Measurements from ENCODE around the gene PRPF31. TPM values are rescaled to one million over a fixed set of nuclear protein-coding genes. Genes with fewer than 3 reads are reported as not detected.

The PRPF31 gene
- polyA plus RNA-seq, 1 donor from 2014 or later: 76.6 TPM

DNA sequence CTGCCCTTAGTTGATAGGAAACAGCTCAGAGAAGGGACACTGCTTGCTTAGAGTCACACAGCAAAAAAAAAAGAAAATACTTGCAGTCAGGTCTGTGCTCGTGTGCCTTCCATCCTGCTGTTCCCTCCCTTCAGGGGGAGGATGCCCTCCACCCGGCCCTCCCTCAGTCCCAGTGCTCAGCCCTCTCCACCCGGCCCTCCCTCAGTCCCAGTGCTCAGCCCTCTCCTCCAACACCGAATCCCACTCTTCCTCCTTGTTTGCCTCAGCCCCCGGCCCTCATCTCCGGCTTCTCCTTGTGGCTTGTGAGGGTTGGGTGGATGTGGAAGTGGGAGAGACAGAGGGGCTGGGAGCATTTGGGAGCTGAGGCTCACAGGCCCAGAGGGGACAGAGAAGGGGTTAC is 5.9 kb upstream of the PRPF31 start:
- H3K36me3 ChIP-seq (ENCODE audit: insufficient read depth, low read length): no peaks in the 10 kb centered on the region
- no peaks in the 10 kb centered on the region for H3K27me3 ChIP-seq (ENCODE audit: insufficient read depth, low read depth, low read length)
- no peak overlapping the region for H3K4me2 ChIP-seq (ENCODE audit: low read length)
- no peak for TF ChIP-seq SMC3 (conservative IDR thresholded peaks at IDR 0.05; ENCODE audit: poor library complexity)
- TF ChIP-seq, protein P1, sequence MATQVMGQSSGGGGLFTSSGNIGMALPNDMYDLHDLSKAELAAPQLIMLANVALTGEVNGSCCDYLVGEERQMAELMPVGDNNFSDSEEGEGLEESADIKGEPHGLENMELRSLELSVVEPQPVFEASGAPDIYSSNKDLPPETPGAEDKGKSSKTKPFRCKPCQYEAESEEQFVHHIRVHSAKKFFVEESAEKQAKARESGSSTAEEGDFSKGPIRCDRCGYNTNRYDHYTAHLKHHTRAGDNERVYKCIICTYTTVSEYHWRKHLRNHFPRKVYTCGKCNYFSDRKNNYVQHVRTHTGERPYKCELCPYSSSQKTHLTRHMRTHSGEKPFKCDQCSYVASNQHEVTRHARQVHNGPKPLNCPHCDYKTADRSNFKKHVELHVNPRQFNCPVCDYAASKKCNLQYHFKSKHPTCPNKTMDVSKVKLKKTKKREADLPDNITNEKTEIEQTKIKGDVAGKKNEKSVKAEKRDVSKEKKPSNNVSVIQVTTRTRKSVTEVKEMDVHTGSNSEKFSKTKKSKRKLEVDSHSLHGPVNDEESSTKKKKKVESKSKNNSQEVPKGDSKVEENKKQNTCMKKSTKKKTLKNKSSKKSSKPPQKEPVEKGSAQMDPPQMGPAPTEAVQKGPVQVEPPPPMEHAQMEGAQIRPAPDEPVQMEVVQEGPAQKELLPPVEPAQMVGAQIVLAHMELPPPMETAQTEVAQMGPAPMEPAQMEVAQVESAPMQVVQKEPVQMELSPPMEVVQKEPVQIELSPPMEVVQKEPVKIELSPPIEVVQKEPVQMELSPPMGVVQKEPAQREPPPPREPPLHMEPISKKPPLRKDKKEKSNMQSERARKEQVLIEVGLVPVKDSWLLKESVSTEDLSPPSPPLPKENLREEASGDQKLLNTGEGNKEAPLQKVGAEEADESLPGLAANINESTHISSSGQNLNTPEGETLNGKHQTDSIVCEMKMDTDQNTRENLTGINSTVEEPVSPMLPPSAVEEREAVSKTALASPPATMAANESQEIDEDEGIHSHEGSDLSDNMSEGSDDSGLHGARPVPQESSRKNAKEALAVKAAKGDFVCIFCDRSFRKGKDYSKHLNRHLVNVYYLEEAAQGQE (IDR thresholded peaks at IDR 0.05; ENCODE audit: borderline replicate concordance): no peak
- no peak for TF ChIP-seq MXI1 (conservative IDR thresholded peaks at IDR 0.05; ENCODE audit: poor library complexity, severe bottlenecking)
- TF ChIP-seq, protein P2, sequence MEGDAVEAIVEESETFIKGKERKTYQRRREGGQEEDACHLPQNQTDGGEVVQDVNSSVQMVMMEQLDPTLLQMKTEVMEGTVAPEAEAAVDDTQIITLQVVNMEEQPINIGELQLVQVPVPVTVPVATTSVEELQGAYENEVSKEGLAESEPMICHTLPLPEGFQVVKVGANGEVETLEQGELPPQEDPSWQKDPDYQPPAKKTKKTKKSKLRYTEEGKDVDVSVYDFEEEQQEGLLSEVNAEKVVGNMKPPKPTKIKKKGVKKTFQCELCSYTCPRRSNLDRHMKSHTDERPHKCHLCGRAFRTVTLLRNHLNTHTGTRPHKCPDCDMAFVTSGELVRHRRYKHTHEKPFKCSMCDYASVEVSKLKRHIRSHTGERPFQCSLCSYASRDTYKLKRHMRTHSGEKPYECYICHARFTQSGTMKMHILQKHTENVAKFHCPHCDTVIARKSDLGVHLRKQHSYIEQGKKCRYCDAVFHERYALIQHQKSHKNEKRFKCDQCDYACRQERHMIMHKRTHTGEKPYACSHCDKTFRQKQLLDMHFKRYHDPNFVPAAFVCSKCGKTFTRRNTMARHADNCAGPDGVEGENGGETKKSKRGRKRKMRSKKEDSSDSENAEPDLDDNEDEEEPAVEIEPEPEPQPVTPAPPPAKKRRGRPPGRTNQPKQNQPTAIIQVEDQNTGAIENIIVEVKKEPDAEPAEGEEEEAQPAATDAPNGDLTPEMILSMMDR (IDR thresholded peaks at IDR 0.05; ENCODE audit: poor library complexity, severe bottlenecking): no peak
- TF ChIP-seq RAD21 (conservative IDR thresholded peaks at IDR 0.05): no peak
- TF ChIP-seq EZH2 (IDR thresholded peaks at IDR 0.05; ENCODE audit: borderline replicate concordance, insufficient read depth, low read length, poor library complexity, severe bottlenecking): no peak
- no peak for TF ChIP-seq POLR2AphosphoS5 (IDR thresholded peaks at IDR 0.05)
- no peak for TF ChIP-seq TAF1 (IDR thresholded peaks at IDR 0.05; ENCODE audit: low read depth)
- TF ChIP-seq EP300 (conservative IDR thresholded peaks at IDR 0.05; ENCODE audit: poor library complexity, severe bottlenecking): no peak
- no peaks in the 10 kb centered on the region for H3K9me3 ChIP-seq (ENCODE audit: low read length)
- H3F3A ChIP-seq (ENCODE audit: insufficient read depth, low read length, poor library complexity, severe bottlenecking): no peaks in the 10 kb centered on the region
- H3K9me2 ChIP-seq (ENCODE audit: insufficient read depth, low read length): no peaks in the 10 kb centered on the region
- no peak overlapping the region for H2AFZ ChIP-seq (ENCODE audit: low read depth, low read length)
- H3K79me2 ChIP-seq (replicated peaks; ENCODE audit: insufficient read depth, low read length): peaks cover 11% of the 10 kb centered on the region
- no peak overlapping the region for H3K27ac ChIP-seq (ENCODE audit: low read length)
- H3K9ac ChIP-seq (ENCODE audit: low read length): no peak overlapping the region
- H4K20me1 ChIP-seq (ENCODE audit: insufficient read depth): no peaks in the 10 kb centered on the region
- H3K4me3 ChIP-seq (ENCODE audit: low read length): no peak overlapping the region

DNA sequence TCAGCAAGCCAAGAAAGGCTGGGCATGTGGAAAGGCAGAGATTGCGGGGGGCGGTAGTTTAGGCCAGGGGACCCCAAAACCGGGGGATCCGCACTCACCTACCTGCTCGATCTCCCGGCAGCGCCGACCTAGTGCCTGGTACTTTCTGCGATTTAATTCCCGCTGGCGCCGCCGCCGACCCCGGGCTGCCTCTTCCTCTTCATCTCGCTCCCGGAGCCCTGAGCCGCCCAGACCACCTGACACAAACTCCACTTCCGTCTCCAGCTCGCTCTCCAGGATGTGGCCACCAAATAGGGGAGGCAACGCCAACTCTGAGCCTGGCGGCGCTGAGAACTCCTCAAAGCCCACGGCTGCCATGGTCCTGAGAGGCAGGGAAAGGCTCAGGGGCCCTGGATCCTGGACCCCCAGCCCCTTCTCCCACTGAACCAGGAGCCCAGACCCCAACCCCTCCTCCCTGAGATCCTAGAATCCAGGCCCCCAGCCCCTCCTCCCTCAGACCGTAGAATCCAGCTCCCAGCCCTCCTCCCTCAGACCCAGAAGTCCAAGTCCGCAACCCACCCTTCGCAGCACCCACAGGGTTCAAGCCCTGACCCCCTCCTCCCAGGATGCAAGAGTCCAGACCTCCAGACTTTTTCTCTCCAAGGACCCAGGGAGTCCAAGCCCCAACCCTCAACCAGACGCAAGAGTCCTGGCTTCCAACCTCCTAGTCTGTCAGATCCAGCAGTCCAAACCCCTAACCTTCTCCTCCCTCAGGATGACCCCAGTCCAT is 1.0 kb upstream of the PRPF31 start:
- Histone ChIP-seq H3F3A (ENCODE audit: insufficient read depth, low read length, poor library complexity, severe bottlenecking) (no peaks in the 10 kb centered on the region), H2AFZ (ENCODE audit: low read depth, low read length) (peak overlapping the region; percentile 46), H3K27ac (ENCODE audit: low read length) (peak overlapping the region; percentile 93), H3K4me3 (ENCODE audit: low read length) (peak overlapping the region; percentile 78), H3K9ac (ENCODE audit: low read length) (peak overlapping the region; percentile 91), H4K20me1 (ENCODE audit: insufficient read depth) (no peaks in the 10 kb centered on the region), H3K9me2 (ENCODE audit: insufficient read depth, low read length) (no peaks in the 10 kb centered on the region), H3K79me2 (replicated peaks; ENCODE audit: insufficient read depth, low read length) (peaks cover 16% of the 10 kb centered on the region), H3K36me3 (ENCODE audit: insufficient read depth, low read length) (no peaks in the 10 kb centered on the region), H3K4me2 (ENCODE audit: low read length) (peak overlapping the region; percentile 99), H3K27me3 (ENCODE audit: insufficient read depth, low read depth, low read length) (no peaks in the 10 kb centered on the region), H3K9me3 (ENCODE audit: low read length) (no peaks in the 10 kb centered on the region)
- TF ChIP-seq RAD21 (conservative IDR thresholded peaks at IDR 0.05): no peak
- TF ChIP-seq MXI1 (conservative IDR thresholded peaks at IDR 0.05; ENCODE audit: poor library complexity, severe bottlenecking): no peak

Measured in neural cell (in vitro differentiated cells).